ENCODE results near the gene EFCAB8. TPM values are rescaled to one million over a fixed set of nuclear protein-coding genes. Genes with fewer than 3 reads are reported as not detected.

Gene EFCAB8
- polyA plus RNA-seq, 4 donors = 0.01 to 0.38 (median 0.22) TPM; not detected in 1

DNA sequence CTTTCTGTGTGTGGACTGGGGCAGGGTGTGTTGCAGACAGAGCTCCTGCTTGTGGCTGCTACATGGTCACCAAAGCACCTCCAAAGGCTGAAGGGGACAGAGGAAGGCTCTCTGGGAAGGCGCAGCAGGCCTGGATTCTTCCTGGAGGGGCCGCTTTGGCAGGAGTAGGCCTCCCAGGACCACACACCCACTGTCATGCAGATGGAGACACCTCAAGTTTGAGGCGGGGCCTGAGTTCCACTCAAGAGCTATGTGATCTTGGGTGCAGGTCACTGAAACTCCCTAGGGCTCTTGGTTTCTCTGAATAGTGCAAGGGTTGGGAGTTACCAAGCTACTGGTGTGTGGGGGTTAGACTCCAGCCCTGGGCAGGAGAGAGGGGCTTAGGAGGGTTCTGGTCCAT, 27.9 kb downstream of the EFCAB8 start:
- H3K4me1 ChIP-seq (ENCODE audit: control insufficient read depth in 3 of 3, insufficient read depth in 2 of 3, low read depth in 1 of 3, low read length in 2 of 3) = no peaks in the 10 kb centered on the region
- no peaks in the 10 kb centered on the region for H3K27me3 ChIP-seq (ENCODE audit: control insufficient read depth in 3 of 3, insufficient read depth in 3 of 3, low read length in 3 of 3)
- H3K4me3 ChIP-seq (ENCODE audit: low read depth in 1 of 3, low read length in 3 of 3) = no peak overlapping the region
- DNase-seq (no peak), FAIRE-seq (no peak)
- no peaks in the 10 kb centered on the region for H3K9me3 ChIP-seq (ENCODE audit: control insufficient read depth in 2 of 2, insufficient read depth in 1 of 2, low read depth in 1 of 2, low read length in 1 of 2)
- no peaks in the 10 kb centered on the region for H3K36me3 ChIP-seq (ENCODE audit: control insufficient read depth in 3 of 3, insufficient read depth in 2 of 3, low read depth in 1 of 3, low read length in 3 of 3)
- no peak overlapping the region for H3K27ac ChIP-seq (ENCODE audit: low read depth in 1 of 3, low read length in 2 of 3)
- WGBS, 3 donors = 59 to 76% (median 60%) methylated on average over 3 of the region's 3 CpGs

GRCh38 chr20:32887492-32887891, 28.8 kb downstream of the EFCAB8 start:
- Histone ChIP-seq H3K36me3 (ENCODE audit: control insufficient read depth in 3 of 3, insufficient read depth in 2 of 3, low read depth in 1 of 3, low read length in 3 of 3) (no peaks in the 10 kb centered on the region), H3K27me3 (ENCODE audit: control insufficient read depth in 3 of 3, insufficient read depth in 3 of 3, low read length in 3 of 3) (no peaks in the 10 kb centered on the region), H3K27ac (ENCODE audit: low read depth in 1 of 3, low read length in 2 of 3) (no peak overlapping the region), H3K9me3 (ENCODE audit: control insufficient read depth in 2 of 2, insufficient read depth in 1 of 2, low read depth in 1 of 2, low read length in 1 of 2) (no peaks in the 10 kb centered on the region), H3K4me1 (ENCODE audit: control insufficient read depth in 3 of 3, insufficient read depth in 2 of 3, low read depth in 1 of 3, low read length in 2 of 3) (no peaks in the 10 kb centered on the region), H3K4me3 (ENCODE audit: low read depth in 1 of 3, low read length in 3 of 3) (no peak overlapping the region)
- whole genome bisulfite sequencing, 3 donors = 79 to 88% (median 86%) methylated on average over 11 of the region's 11 CpGs
- FAIRE-seq = no peak
- DNase-seq = no peak

DNA sequence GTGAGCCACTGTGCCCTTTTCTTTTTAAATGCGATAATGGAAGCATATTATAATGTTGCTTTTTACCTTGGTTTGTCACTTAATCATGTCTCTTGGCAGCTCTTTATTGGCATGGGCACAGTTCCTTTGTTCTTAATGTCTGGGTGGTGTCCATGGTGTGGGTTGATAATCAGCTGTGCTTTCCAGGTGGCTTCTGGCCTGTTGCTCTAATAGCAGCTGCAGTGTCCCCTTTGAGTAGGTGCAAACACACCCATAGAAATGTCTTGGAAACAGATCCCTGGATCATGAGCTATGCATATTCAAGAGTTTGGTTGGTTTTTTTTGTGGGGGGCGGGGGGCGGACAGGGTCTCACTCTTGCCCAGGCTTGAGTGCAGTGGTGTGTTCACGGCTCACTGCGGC, 29.9 kb downstream of the EFCAB8 start:
- DNase-seq (no peak), FAIRE-seq (no peak)
- no peak overlapping the region for H3K27ac ChIP-seq (ENCODE audit: low read depth in 1 of 3, low read length in 2 of 3)
- WGBS, 3 donors = 80 to 94% (median 86%) methylated on average over 5 of the region's 5 CpGs
- no peak overlapping the region for H3K4me3 ChIP-seq (ENCODE audit: low read depth in 1 of 3, low read length in 3 of 3)
- no peaks in the 10 kb centered on the region for H3K36me3 ChIP-seq (ENCODE audit: control insufficient read depth in 3 of 3, insufficient read depth in 2 of 3, low read depth in 1 of 3, low read length in 3 of 3)
- no peaks in the 10 kb centered on the region for H3K4me1 ChIP-seq (ENCODE audit: control insufficient read depth in 3 of 3, insufficient read depth in 2 of 3, low read depth in 1 of 3, low read length in 2 of 3)
- H3K9me3 ChIP-seq (ENCODE audit: control insufficient read depth in 2 of 2, insufficient read depth in 1 of 2, low read depth in 1 of 2, low read length in 1 of 2) = no peaks in the 10 kb centered on the region
- H3K27me3 ChIP-seq (ENCODE audit: control insufficient read depth in 3 of 3, insufficient read depth in 3 of 3, low read length in 3 of 3) = no peaks in the 10 kb centered on the region

DNA sequence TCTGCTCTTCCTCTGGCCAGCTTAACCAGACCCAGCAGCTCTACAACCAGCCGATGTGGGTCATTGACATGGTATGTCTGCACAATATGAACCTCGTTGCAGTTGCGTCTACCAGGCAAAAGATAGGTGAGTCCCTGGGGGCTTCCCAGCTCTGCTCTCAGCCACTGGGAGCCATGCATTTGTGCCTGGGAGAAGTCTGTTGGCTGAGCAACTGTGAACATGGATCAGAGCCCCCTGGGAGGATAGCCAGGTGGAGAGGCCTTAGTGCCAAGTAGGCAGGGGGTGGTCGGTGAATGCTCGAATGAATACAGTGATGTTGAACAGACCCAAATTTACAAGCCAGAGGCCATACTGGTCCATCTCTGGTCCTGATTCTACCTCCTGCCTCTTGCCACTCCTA, 30.6 kb downstream of the EFCAB8 start:
- DNase-seq (no peak), FAIRE-seq (no peak)
- no peaks in the 10 kb centered on the region for H3K4me1 ChIP-seq (ENCODE audit: control insufficient read depth in 3 of 3, insufficient read depth in 2 of 3, low read depth in 1 of 3, low read length in 2 of 3)
- H3K4me3 ChIP-seq (ENCODE audit: low read depth in 1 of 3, low read length in 3 of 3) = no peak overlapping the region
- H3K27ac ChIP-seq (ENCODE audit: low read depth in 1 of 3, low read length in 2 of 3) = no peak overlapping the region
- no peaks in the 10 kb centered on the region for H3K27me3 ChIP-seq (ENCODE audit: control insufficient read depth in 3 of 3, insufficient read depth in 3 of 3, low read length in 3 of 3)
- no peaks in the 10 kb centered on the region for H3K36me3 ChIP-seq (ENCODE audit: control insufficient read depth in 3 of 3, insufficient read depth in 2 of 3, low read depth in 1 of 3, low read length in 3 of 3)
- H3K9me3 ChIP-seq (ENCODE audit: control insufficient read depth in 2 of 2, insufficient read depth in 1 of 2, low read depth in 1 of 2, low read length in 1 of 2) = no peaks in the 10 kb centered on the region
- WGBS, 3 donors = 77 to 91% (median 84%) methylated on average over 3 to 5 of the region's 5 CpGs

- DNase-seq (no peak), FAIRE-seq (no peak)
- Histone ChIP-seq H3K4me3 (ENCODE audit: low read depth in 1 of 3, low read length in 3 of 3) (no peak overlapping the region), H3K36me3 (ENCODE audit: control insufficient read depth in 3 of 3, insufficient read depth in 2 of 3, low read depth in 1 of 3, low read length in 3 of 3) (no peaks in the 10 kb centered on the region), H3K9me3 (ENCODE audit: control insufficient read depth in 2 of 2, insufficient read depth in 1 of 2, low read depth in 1 of 2, low read length in 1 of 2) (no peaks in the 10 kb centered on the region), H3K27ac (ENCODE audit: low read depth in 1 of 3, low read length in 2 of 3) (no peak overlapping the region), H3K27me3 (ENCODE audit: control insufficient read depth in 3 of 3, insufficient read depth in 3 of 3, low read length in 3 of 3) (no peaks in the 10 kb centered on the region), H3K4me1 (ENCODE audit: control insufficient read depth in 3 of 3, insufficient read depth in 2 of 3, low read depth in 1 of 3, low read length in 2 of 3) (no peaks in the 10 kb centered on the region)
- WGBS, 3 donors = 82 to 89% (median 84%) methylated on average over 8 of the region's 8 CpGs
These were observed 32.8 kb downstream of the EFCAB8 start for GRCh38 chr20:32891491-32891890.

DNA sequence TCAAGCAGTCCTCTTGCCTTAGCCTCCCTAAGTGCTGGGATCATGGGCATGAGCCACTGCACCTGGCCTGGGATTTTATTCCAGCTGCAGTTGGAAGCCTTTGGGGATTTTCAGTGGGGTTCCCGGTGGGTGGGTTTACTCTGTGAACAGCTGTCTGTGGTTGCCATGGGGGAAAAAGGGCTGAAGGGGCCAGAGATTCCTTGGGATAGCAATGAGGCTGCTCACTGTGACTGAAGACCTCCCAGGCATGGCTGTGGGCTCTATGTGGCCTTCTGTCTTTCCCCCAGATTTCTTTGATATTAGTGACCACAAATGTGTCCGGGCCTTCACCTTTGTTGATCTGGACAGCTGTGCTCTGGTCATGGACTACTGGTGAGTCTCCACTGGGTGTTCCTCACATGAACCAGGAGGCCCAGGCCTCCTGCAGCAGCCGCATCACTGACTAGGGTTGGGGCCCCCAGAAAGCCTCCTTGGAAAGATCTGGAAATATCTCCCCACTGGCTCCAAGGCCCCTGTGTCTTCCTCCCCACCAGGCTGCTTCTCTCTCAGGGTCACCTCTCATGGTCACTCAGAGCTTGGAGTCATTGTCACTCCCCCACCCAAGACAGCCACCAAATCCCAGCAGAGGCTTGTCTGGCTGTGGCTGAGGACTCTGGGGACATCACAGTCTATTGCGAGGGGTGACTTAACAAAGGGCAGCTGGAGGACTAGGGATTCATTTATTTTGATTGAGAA, 33.4 kb downstream of the EFCAB8 start:
- FAIRE-seq = no peak
- no peaks in the 10 kb centered on the region for H3K27me3 ChIP-seq (ENCODE audit: control insufficient read depth in 3 of 3, insufficient read depth in 3 of 3, low read length in 3 of 3)
- no peaks in the 10 kb centered on the region for H3K36me3 ChIP-seq (ENCODE audit: control insufficient read depth in 3 of 3, insufficient read depth in 2 of 3, low read depth in 1 of 3, low read length in 3 of 3)
- H3K4me1 ChIP-seq (ENCODE audit: control insufficient read depth in 3 of 3, insufficient read depth in 2 of 3, low read depth in 1 of 3, low read length in 2 of 3) = no peaks in the 10 kb centered on the region
- DNase-seq = no peak
- no peak overlapping the region for H3K27ac ChIP-seq (ENCODE audit: low read depth in 1 of 3, low read length in 2 of 3)
- H3K4me3 ChIP-seq (ENCODE audit: low read depth in 1 of 3, low read length in 3 of 3) = no peak overlapping the region
- H3K9me3 ChIP-seq (ENCODE audit: control insufficient read depth in 2 of 2, insufficient read depth in 1 of 2, low read depth in 1 of 2, low read length in 1 of 2) = no peaks in the 10 kb centered on the region
- 86 to 88% (median 88%) methylated on average over 4 of the region's 4 CpGs for WGBS, 3 donors

DNA sequence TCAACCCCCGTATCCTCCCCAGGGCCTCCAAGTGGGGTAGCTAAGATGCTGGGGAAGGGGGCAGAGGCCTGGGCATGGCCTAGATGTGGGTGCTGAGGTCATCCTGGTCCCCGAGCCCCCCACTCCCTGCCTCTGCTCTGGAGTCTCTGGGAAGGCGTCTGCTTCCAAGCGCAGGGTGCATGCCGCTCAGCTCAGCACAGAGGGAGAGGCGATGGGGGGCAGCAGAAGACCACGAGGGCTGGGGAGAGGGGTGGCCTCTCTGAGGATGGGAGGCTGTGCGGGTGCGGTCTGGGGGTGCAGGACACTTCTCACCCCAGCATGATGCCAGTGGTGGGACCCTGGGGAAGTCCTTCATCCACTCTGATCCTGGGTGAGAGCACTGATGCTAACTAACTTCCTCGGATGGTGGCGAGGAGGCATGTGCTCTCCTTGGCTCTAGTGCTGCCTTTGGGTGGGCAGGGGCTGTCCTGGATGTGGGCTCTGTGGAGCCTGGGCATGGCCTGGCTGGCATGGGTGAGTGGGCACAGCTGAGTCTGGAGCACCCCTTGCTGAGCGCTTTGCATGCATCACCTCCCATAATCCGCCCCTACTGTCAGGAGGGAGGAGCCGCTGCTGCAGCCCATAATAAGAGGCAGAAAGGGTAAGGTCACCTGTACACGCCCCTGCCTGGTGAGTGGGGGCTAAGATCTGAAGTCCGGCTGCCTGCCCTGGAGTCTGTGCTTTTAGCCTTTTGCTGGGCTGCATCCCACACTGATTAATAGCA, 34.7 kb downstream of the EFCAB8 start:
- DNase-seq (no peak), FAIRE-seq (no peak)
- no peak overlapping the region for H3K27ac ChIP-seq (ENCODE audit: low read depth in 1 of 3, low read length in 2 of 3)
- no peaks in the 10 kb centered on the region for H3K27me3 ChIP-seq (ENCODE audit: control insufficient read depth in 3 of 3, insufficient read depth in 3 of 3, low read length in 3 of 3)
- H3K36me3 ChIP-seq (ENCODE audit: control insufficient read depth in 3 of 3, insufficient read depth in 2 of 3, low read depth in 1 of 3, low read length in 3 of 3) = no peaks in the 10 kb centered on the region
- no peaks in the 10 kb centered on the region for H3K9me3 ChIP-seq (ENCODE audit: control insufficient read depth in 2 of 2, insufficient read depth in 1 of 2, low read depth in 1 of 2, low read length in 1 of 2)
- no peaks in the 10 kb centered on the region for H3K4me1 ChIP-seq (ENCODE audit: control insufficient read depth in 3 of 3, insufficient read depth in 2 of 3, low read depth in 1 of 3, low read length in 2 of 3)
- no peak overlapping the region for H3K4me3 ChIP-seq (ENCODE audit: low read depth in 1 of 3, low read length in 3 of 3)
- 75 to 88% (median 88%) methylated on average over 16 of the region's 16 CpGs for WGBS, 3 donors

- H3K27ac ChIP-seq (ENCODE audit: low read depth in 1 of 3, low read length in 2 of 3) = no peak overlapping the region
- FAIRE-seq (no peak), DNase-seq (peak in 1 of 2 donors; percentile 20)
- no peaks in the 10 kb centered on the region for H3K27me3 ChIP-seq (ENCODE audit: control insufficient read depth in 3 of 3, insufficient read depth in 3 of 3, low read length in 3 of 3)
- H3K4me3 ChIP-seq (ENCODE audit: low read depth in 1 of 3, low read length in 3 of 3) = no peak overlapping the region
- WGBS, 3 donors = 59 to 75% (median 72%) methylated on average over 8 of the region's 8 CpGs
- H3K36me3 ChIP-seq (ENCODE audit: control insufficient read depth in 3 of 3, insufficient read depth in 2 of 3, low read depth in 1 of 3, low read length in 3 of 3) = no peaks in the 10 kb centered on the region
- no peaks in the 10 kb centered on the region for H3K9me3 ChIP-seq (ENCODE audit: control insufficient read depth in 2 of 2, insufficient read depth in 1 of 2, low read depth in 1 of 2, low read length in 1 of 2)
- H3K4me1 ChIP-seq (ENCODE audit: control insufficient read depth in 3 of 3, insufficient read depth in 2 of 3, low read depth in 1 of 3, low read length in 2 of 3) = no peaks in the 10 kb centered on the region
These were observed 35.3 kb downstream of the EFCAB8 start for GRCh38 chr20:32894026-32894483.
